GM12875 (cell line): ENCODE results near the gene COX6A2.

Experiments
- H3K4me3 ChIP-seq: one replicate; pipeline ENCODE4 v1.5.1; 2011; ENCODE audit warnings: low read depth, low read length, control low read depth
- TF ChIP-seq, protein P1 (sequence below): IDR thresholded peaks from 2 replicates; pipeline ENCODE4 v1.5.1; 2011; ENCODE audit warnings: low read depth, mild to moderate bottlenecking, control low read depth, inconsistent platforms, low read length, moderate library complexity, borderline replicate concordance; ENCODE audit not compliant: insufficient read depth

Gene COX6A2

GRCh38 chr16:31428279-31428597 lies at the start of gene COX6A2:
TSS of gene COX6A2 (minus strand) at chr16:31428360. CDS start at chr16:31428325, 35 bp downstream.
- H3K4me3 ChIP-seq, result no peak within 1 kb of the TSS
- TF ChIP-seq, protein P1, sequence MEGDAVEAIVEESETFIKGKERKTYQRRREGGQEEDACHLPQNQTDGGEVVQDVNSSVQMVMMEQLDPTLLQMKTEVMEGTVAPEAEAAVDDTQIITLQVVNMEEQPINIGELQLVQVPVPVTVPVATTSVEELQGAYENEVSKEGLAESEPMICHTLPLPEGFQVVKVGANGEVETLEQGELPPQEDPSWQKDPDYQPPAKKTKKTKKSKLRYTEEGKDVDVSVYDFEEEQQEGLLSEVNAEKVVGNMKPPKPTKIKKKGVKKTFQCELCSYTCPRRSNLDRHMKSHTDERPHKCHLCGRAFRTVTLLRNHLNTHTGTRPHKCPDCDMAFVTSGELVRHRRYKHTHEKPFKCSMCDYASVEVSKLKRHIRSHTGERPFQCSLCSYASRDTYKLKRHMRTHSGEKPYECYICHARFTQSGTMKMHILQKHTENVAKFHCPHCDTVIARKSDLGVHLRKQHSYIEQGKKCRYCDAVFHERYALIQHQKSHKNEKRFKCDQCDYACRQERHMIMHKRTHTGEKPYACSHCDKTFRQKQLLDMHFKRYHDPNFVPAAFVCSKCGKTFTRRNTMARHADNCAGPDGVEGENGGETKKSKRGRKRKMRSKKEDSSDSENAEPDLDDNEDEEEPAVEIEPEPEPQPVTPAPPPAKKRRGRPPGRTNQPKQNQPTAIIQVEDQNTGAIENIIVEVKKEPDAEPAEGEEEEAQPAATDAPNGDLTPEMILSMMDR, result no peak

DNA sequence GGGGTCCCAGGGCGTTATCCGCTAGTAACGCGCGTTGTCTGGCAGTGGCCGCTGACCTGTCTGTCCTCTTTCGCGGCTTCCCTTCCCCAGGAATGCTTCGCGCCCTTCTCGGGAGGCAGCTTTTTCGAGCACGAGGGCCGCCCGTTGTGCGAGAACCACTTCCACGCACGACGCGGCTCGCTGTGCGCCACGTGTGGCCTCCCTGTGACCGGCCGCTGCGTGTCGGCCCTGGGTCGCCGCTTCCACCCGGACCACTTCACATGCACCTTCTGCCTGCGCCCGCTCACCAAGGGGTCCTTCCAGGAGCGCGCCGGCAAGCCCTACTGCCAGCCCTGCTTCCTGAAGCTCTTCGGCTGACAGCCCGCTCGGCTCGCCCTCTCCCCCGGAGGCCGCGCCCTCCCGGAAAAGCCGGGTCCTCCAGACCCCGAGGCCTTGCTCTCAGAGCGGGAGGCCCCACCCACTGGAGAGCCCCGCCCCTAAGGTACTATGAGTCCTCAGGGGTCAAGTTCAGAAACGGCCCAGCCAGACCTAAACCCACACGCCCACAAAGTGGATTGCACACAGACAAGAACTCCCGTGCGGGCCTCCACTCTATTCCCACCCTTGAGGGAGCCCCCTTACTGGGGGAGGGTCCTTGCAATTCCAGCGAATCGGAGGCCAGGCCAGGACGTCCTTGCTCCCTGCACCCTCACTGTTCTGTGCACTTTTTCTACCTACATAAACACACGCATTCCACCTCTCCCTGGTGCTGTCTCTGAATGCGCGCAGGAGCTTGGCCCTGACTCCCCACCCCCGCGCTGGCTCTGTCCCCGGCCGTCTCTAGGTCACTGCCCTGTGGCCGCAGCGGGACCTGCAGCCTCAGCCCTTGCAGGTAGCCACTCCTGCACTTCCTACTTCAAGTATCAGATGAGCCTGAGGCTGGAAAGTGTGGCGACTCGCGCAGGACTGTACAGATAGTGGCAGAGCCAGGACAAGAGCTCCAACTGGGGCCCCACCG lies 49.4 kb upstream of the COX6A2 start:
- H3K4me3 ChIP-seq, result peak overlapping the region; percentile 26

DNA sequence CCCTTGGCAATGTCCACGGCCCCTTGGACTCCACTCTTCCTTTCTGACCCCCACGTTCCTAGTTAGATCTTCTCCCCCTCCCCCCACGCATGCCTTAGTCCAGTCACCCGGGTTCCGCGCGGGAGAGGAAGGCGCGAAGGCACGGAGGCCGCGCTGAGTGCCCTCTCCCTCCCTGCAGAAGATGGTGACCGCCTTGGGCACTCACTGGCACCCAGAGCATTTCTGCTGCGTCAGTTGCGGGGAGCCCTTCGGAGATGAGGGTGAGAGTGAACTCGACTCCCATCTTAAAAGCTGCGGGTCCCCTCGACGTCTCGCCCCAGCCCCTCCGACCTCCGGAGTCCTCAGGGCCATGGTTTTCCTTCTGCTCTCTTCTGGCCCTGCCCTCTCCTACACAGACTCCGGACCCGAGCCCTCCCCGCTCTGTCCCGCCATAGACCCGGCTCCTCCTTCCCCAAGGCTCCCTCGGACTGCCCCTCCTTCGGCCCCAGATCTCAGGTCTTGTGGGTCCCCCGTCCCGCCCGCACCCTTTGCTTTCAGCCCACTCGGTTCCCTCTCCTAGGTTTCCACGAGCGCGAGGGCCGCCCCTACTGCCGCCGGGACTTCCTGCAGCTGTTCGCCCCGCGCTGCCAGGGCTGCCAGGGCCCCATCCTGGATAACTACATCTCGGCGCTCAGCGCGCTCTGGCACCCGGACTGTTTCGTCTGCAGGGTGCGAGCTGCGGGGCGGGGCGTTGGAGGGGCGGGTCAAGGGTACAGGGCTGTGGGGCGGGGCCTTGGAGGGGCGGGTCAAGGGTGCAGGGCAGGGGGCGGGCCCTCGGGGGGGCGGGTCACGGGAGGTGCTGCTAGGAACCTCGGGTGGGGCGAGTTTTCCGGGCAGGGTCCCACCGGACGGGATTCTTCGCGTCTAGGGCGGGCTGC lies 48.4 kb upstream of the COX6A2 start:
- H3K4me3 ChIP-seq, result peak overlapping the region; percentile 33
- TF ChIP-seq, protein P1, result no peak

More for the DNA sequence above, 49.4 kb upstream of the COX6A2 start:
- TF ChIP-seq, protein P1, result 0 out of 2 replicates have a peak, but pooled peaks have one; percentile 2

GRCh38 chr16:31475946-31476302 lies 47.8 kb upstream of the COX6A2 start:
- H3K4me3 ChIP-seq, result no peak overlapping the region
- TF ChIP-seq, protein P1, result no peak

DNA sequence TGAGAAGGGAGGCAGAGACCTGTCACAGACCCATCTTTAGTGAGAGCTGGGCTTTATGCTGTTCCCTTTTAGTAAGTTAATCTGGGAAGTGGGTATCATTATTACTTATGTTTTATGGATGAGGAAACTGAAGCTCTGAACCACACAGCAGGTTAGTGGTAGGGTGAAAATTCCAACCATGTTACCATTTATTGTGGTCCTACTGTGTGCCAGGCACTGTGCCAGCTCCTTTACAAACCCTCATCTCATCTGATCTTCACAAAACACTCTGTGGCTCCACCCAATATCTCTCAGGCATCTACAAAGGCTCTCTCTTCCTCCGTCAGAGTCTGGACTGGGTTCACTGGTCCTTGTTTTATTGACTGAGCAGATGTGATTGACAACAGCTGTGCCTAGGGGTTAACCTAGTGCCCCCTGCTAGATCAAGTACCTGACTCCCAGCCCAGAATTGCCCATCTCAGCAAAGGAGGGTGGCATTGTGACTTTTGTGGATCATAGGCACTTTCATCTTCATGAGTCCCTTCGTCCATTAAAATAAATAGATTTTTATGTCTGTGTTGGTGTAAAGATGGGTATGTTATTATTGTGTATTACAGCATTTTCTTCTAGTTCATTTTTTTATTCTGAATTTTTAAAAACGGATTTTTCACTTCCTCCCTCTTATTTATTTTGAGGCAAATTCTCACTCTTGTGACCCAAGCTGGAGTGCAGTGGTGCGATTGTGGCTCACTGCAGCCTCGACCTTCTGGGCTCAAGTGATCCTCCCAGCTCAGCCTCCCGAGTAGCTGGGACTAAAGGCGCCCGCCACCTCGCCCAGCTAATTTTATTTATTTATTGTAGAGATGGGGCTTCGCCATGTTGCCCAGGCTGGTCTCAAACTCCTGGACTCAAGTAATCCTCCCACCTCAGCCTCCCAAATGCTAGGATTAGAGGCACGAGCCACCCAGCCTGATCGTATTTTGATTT lies 46.9 kb upstream of the COX6A2 start:
- H3K4me3 ChIP-seq, result no peak overlapping the region
- TF ChIP-seq, protein P1, result no peak

DNA sequence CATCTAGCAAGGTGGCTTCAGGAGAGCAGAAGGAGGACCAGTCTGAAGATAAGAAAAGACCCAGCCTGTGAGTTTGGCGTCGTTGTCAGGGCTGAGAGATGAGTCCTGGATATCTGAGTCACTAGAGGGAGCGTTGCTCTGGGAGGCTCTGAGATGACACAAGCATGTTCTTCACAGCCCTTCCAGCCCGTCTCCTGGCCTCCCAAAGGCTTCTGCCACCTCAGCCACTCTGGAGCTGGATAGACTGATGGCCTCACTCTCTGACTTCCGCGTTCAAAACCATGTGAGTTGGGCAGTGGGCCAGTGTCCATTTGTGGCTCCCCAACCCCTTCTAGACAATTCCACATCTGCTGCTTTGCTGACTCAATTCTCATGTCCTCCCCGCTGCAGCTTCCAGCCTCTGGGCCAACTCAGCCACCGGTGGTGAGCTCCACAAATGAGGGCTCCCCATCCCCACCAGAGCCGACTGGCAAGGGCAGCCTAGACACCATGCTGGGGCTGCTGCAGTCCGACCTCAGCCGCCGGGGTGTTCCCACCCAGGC lies 46.1 kb upstream of the COX6A2 start:
- H3K4me3 ChIP-seq, result no peak overlapping the region
- TF ChIP-seq, protein P1, result no peak
